HepG2 (cell line): Measurements from ENCODE around the gene BID. TPM values are rescaled to one million over a fixed set of nuclear protein-coding genes. Genes with fewer than 3 reads are reported as not detected.

Experiments
- ATAC-seq: fragments of 200-7000 bp; cut with Tn5 transposase; 3 replicates; pipeline ENCODE4 v1.9.1; 2020; ENCODE audit warnings: mild to moderate bottlenecking, moderate library complexity
- BruUV-seq: library from RNA; stranded (reverse); fragments of 400-500 nt; replicated peaks from 2 replicates; lab custom pipeline; 2021; lab: Mats Ljungman, UMichigan
- CTCF ChIA-PET: fragments of 300-600 bp; formaldehyde crosslinking; extraction: SDS; loops from one replicate; lab custom pipeline; 2021; ENCODE audit warnings: low total read pairs, inconsistent platforms, low intra/inter-chr PET ratio; lab: Yijun Ruan, JAX
- POLR2A ChIA-PET: fragments of 350-600 bp; sonication (Branson Sonifier 250); formaldehyde crosslinking; loops from one replicate; lab custom pipeline; 2020; ENCODE audit warnings: antibody characterized with exemption, inconsistent platforms; lab: Yijun Ruan, JAX
- DNase-seq: peaks from one replicate; pipeline ENCODE4 v3.0.0-alpha.2; 2015; ENCODE audit warnings: low spot score
- FAIRE-seq: peaks from 3 replicates; lab custom pipeline; 2011; peaks lifted over from hg19 to GRCh38; lab: Jason Lieb, UNC
- H2AFZ ChIP-seq: one replicate; pipeline ENCODE4 v1.6.1; 2011; ENCODE audit warnings: low read length, inconsistent platforms
- H3K27ac ChIP-seq: fragments of 300-600 bp; 3 replicates; pipeline ENCODE4 v1.8.0; 2011; ENCODE audit warnings: mixed run types, mild to moderate bottlenecking, mixed read lengths, low read length, inconsistent platforms; ENCODE audit not compliant: insufficient read depth; ENCODE audit errors: extremely low read length
- H3K27me3 ChIP-seq, 2 experiments: fragments of 200-600 bp in 1 of 2; 2 replicates in 1 of 2; 3 replicates in 1 of 2; pipeline versions ENCODE4 v1.6.0 to v1.8.0; 2011; ENCODE audit warnings: low read length in 2 of 2, mild to moderate bottlenecking in 2 of 2, moderate library complexity in 2 of 2, inconsistent platforms in 1 of 2; ENCODE audit not compliant: insufficient read depth in 2 of 2, control insufficient read depth in 1 of 2
- H3K36me3 ChIP-seq, 2 experiments: fragments of 200-600 bp in 1 of 2; replicated peaks in 1 of 2; 2 replicates in 1 of 2; 3 replicates in 1 of 2; pipeline versions ENCODE4 v1.5.1 to v1.8.0; 2011; ENCODE audit warnings: low read length in 2 of 2, inconsistent platforms in 1 of 2; ENCODE audit not compliant: insufficient read depth in 2 of 2, control insufficient read depth in 1 of 2
- H3K4me1 ChIP-seq: 2 replicates; pipeline ENCODE4 v1.5.1; 2012; ENCODE audit warnings: low read length, inconsistent platforms; ENCODE audit not compliant: insufficient read depth
- H3K4me2 ChIP-seq: 2 replicates; pipeline ENCODE4 v1.6.0; 2011; ENCODE audit warnings: low read depth, low read length, inconsistent platforms
- H3K4me3 ChIP-seq, 3 experiments: fragments of 200-600 bp in 1 of 3; sonication (generic), shearing (Covaris generic) in 1 of 3; replicated peaks in 1 of 3; 2 replicates each; pipeline ENCODE4 v1.5.1; 2011 to 2016; ENCODE audit warnings: low read length in 3 of 3, inconsistent platforms in 2 of 3, low read depth in 2 of 3, mild to moderate bottlenecking in 2 of 3, control low read depth in 1 of 3, mixed read lengths in 1 of 3; ENCODE audit not compliant: insufficient read depth in 1 of 3
- H3K79me2 ChIP-seq: one replicate; pipeline ENCODE4 v1.6.1; 2011; ENCODE audit warnings: low read length, inconsistent platforms; ENCODE audit not compliant: insufficient read depth
- H3K9ac ChIP-seq: 2 replicates; pipeline ENCODE4 v1.6.0; 2011; ENCODE audit warnings: mild to moderate bottlenecking, low read depth, low read length, inconsistent platforms; ENCODE audit not compliant: insufficient read depth
- H3K9me3 ChIP-seq: 2 replicates; pipeline ENCODE4 v1.5.1; 2012; ENCODE audit warnings: mild to moderate bottlenecking, low read length
- H4K20me1 ChIP-seq: 2 replicates; pipeline ENCODE4 v1.6.0; 2011; ENCODE audit warnings: inconsistent platforms, mild to moderate bottlenecking, low read length, moderate library complexity; ENCODE audit not compliant: insufficient read depth
- GZF1 ChIP-seq: sonication (generic); formaldehyde crosslinking; IDR thresholded peaks from 2 replicates; pipeline ENCODE4 v1.5.1; 2020; ENCODE audit warnings: mild to moderate bottlenecking, missing genetic modification reagents
- ISL2 ChIP-seq: sonication (generic); formaldehyde crosslinking; IDR thresholded peaks from 2 replicates; pipeline ENCODE4 v1.5.0; 2020; ENCODE audit warnings: missing genetic modification reagents
- MTERF4 ChIP-seq: sonication (generic); formaldehyde crosslinking; IDR thresholded peaks from 2 replicates; pipeline ENCODE4 v1.8.0; 2023; ENCODE audit warnings: mild to moderate bottlenecking, missing genetic modification reagents
- SYNCRIP ChIP-seq: fragments of 200-400 bp; formaldehyde crosslinking; IDR thresholded peaks from 2 replicates; pipeline ENCODE4 v1.6.1; 2018; ENCODE audit warnings: mild to moderate bottlenecking, low read depth, low read length; ENCODE audit not compliant: insufficient read depth
- XBP1 ChIP-seq: sonication (generic); formaldehyde crosslinking; IDR thresholded peaks from 2 replicates; pipeline ENCODE4 v1.5.0; 2020; ENCODE audit warnings: missing genetic modification reagents
- ZBTB8A ChIP-seq: sonication (generic); formaldehyde crosslinking; IDR thresholded peaks from 2 replicates; pipeline ENCODE4 v1.4.0; 2020; ENCODE audit warnings: mild to moderate bottlenecking, low read depth, missing genetic modification reagents, borderline replicate concordance
- ZFP1 ChIP-seq: IDR thresholded peaks from 2 replicates; pipeline ENCODE4 v1.6.1; 2016
- ZHX1 ChIP-seq: sonication (generic); formaldehyde crosslinking; IDR thresholded peaks from 2 replicates; pipeline ENCODE4 v1.8.1; 2022; ENCODE audit warnings: low read depth, mild to moderate bottlenecking, missing genetic modification reagents
- ZNF282 ChIP-seq: fragments of 450-650 bp; IDR thresholded peaks from 2 replicates; pipeline ENCODE4 v1.6.1; 2018; ENCODE audit not compliant: partially characterized antibody
- ZNF431 ChIP-seq: sonication (generic); formaldehyde crosslinking; IDR thresholded peaks from 2 replicates; pipeline ENCODE4 v1.9.0; 2022; ENCODE audit warnings: missing genetic modification reagents, low read depth, mild to moderate bottlenecking, borderline replicate concordance
- ZNF530 ChIP-seq: sonication (generic); formaldehyde crosslinking; IDR thresholded peaks from 2 replicates; pipeline ENCODE4 v1.5.0; 2020; ENCODE audit warnings: low read depth, mild to moderate bottlenecking, missing genetic modification reagents
- ZNF691 ChIP-seq: sonication (generic); formaldehyde crosslinking; IDR thresholded peaks from 2 replicates; pipeline ENCODE4 v1.4.0; 2020; ENCODE audit warnings: missing genetic modification reagents, low read depth, mild to moderate bottlenecking, borderline replicate concordance
- ZNF768 ChIP-seq: sonication (generic); formaldehyde crosslinking; IDR thresholded peaks from 2 replicates; pipeline ENCODE4 v1.4.0; 2020; ENCODE audit warnings: missing genetic modification reagents
- ZNF780A ChIP-seq: sonication (generic); formaldehyde crosslinking; IDR thresholded peaks from 2 replicates; pipeline ENCODE4 v1.8.0; 2022; ENCODE audit warnings: mild to moderate bottlenecking, missing genetic modification reagents, moderate library complexity
- WGBS: methylation state at CpG from one replicate; pipeline ENCODE4 v1.1.6; 2017; ENCODE audit warnings: low lambda C conversion rate; 5-methylcytosine and 5-hydroxymethylcytosine counted together
- in situ Hi-C: cut with HindIII; loops from 2 replicates; pipeline ENCODE4 v1.10.0; 2017; ENCODE audit warnings: low pct_unique_long_range_greater_than_20kb; ENCODE audit not compliant: extremely low pct_ligation_motif_present
- intact Hi-C: fragments of 100-400 bp; cut with micrococcal nuclease; formaldehyde crosslinking; loops from one replicate; pipeline ENCODE4 v1.10.0; 2022; ENCODE audit not compliant: unreplicated experiment
- polyA plus RNA-seq, 8 experiments: library from polyadenylated mRNA; depleted of rRNA in 3 of 8; stranded (reverse) in 7 of 8; unstranded in 1 of 8; fragments of >200 nt; fragmentation: Illumina TruSeq in 4 of 8; extraction: Trizol in 4 of 8; gene quantifications; 2 replicates each; pipeline versions ENCODE4 v1.2.1 to v1.2.3, GENCODE V29; 2011 to 2016; ENCODE audit warnings: low read depth in 4 of 8, missing spikeins in 1 of 8, mixed read lengths in 1 of 8; ENCODE audit not compliant: insufficient read depth in 1 of 8
- total RNA-seq, 5 experiments: library from RNA; depleted of rRNA; stranded (reverse); fragments of >200 nt; fragmentation: Illumina TruSeq; extraction: Trizol; gene quantifications; 2 replicates each; pipeline ENCODE4 v1.2.3, GENCODE V29; 2016; ENCODE audit warnings: low read depth in 1 of 5

BID gene
- total and polyA plus RNA-seq, 2 of the 13 experiments (the other 11 are each of a cell fraction or from before 2014, with no cell fraction given) = 35.3 to 51.7 TPM

GRCh38 chr22:17807578-17808410, 33.5 kb upstream of the BID start:
- ChIA-PET POLR2A (no interaction called here), CTCF (no interaction called here)
- no peak for TF ChIP-seq SYNCRIP
- ATAC-seq = no peak
- no peak overlapping the region for H3K4me2 ChIP-seq
- no peak overlapping the region for H3K9ac ChIP-seq
- BruUV-seq = no TSS peak
- WGBS = 91% methylated on average over 10 of the region's 18 CpGs
- H4K20me1 ChIP-seq = no peaks in the 10 kb centered on the region
- H3K9me3 ChIP-seq = no peaks in the 10 kb centered on the region
- no peak overlapping the region for H3K4me3 ChIP-seq
- in situ Hi-C loops = no loop called here
- peaks cover 9 to 31% of the 10 kb centered on the region in 2 experiments; a peak in 4 of 5 replicates for H3K36me3 ChIP-seq
- no peaks in the 10 kb centered on the region for H3K79me2 ChIP-seq
- H2AFZ ChIP-seq = no peak overlapping the region
- intact Hi-C loops = no loop called here
- H3K27me3 ChIP-seq = no peaks in the 10 kb centered on the region
- H3K4me1 ChIP-seq = no peaks in the 10 kb centered on the region
- no peak for DNase-seq
- no peak for FAIRE-seq
- H3K27ac ChIP-seq = no peak overlapping the region

- Histone ChIP-seq H3K36me3 (peaks cover 9 to 27% of the 10 kb centered on the region in 2 experiments; a peak in 4 of 5 replicates), H3K4me3 (no peak overlapping the region), H3K4me2 (no peak overlapping the region), H3K9ac (no peak overlapping the region), H2AFZ (no peak overlapping the region), H3K27me3 (no peaks in the 10 kb centered on the region), H3K4me1 (no peaks in the 10 kb centered on the region), H3K79me2 (no peaks in the 10 kb centered on the region), H3K27ac (no peak overlapping the region), H4K20me1 (no peaks in the 10 kb centered on the region), H3K9me3 (no peaks in the 10 kb centered on the region)
- intact Hi-C loops (no loop called here), in situ Hi-C loops (no loop called here)
- ATAC-seq = no peak
- FAIRE-seq = no peak
- ChIA-PET CTCF (no interaction called here), POLR2A (no interaction called here)
- 96% methylated on average over 8 of the region's 10 CpGs for WGBS
- DNase-seq = no peak
- TSS peak; percentile 40 for BruUV-seq
- TF ChIP-seq ISL2 = no peak
- no peak for TF ChIP-seq ZHX1 (CRISPR knock-in tag)
- no peak for TF ChIP-seq ZNF768
- no peak for TF ChIP-seq MTERF4 (CRISPR knock-in tag)
- no peak for TF ChIP-seq ZNF691 (CRISPR knock-in tag)
- no peak for TF ChIP-seq GZF1 (CRISPR knock-in tag)
- TF ChIP-seq ZNF431 = no peak
- TF ChIP-seq ZNF530 (CRISPR knock-in tag) = no peak
- TF ChIP-seq ZNF780A (CRISPR knock-in tag) = no peak
- no peak for TF ChIP-seq ZBTB8A (CRISPR knock-in tag)
- TF ChIP-seq XBP1 = no peak
- TF ChIP-seq ZFP1 = no peak
- TF ChIP-seq ZNF282 = no peak
Observed at GRCh38 chr22:17807086-17807485, 32.8 kb upstream of the BID start.
